Stimulated activated naive CD8-positive, alpha-beta T cell treated with anti-CD3 and anti-CD28 coated beads, Interleukin-15, amount 100 ng/mL, for 72 hours (primary cell): Measurements from ENCODE around the gene DNAJC5.
"Not testable (repeated sequence)": the region's sequence is repeated elsewhere in the genome, so short reads cannot be mapped to it uniquely, and the experiment has no call there.

ENCODE experiments used
- ATAC-seq: fragments of 150-1000 bp; cut with Tn5 transposase; 2 replicates; pipeline ENCODE4 v1.10.0; 2021; ENCODE audit warnings: mild to moderate bottlenecking, moderate library complexity
- DNase-seq, 2 donors: peaks; one replicate each; pipeline ENCODE4 v3.0.0; 2021 to 2022
- H3K27ac Mint-ChIP-seq, 2 donors: one replicate each; pipeline ENCODE4 v1.8.0; 2022; ENCODE audit warnings: mild to moderate bottlenecking in 2 of 2, mixed read lengths in 2 of 2, moderate library complexity in 2 of 2
- H3K27me3 Mint-ChIP-seq: one replicate; pipeline ENCODE4 v1.8.0; 2022; ENCODE audit warnings: mixed read lengths
- H3K4me1 Mint-ChIP-seq: one replicate; pipeline ENCODE4 v1.8.0; 2022; ENCODE audit warnings: mild to moderate bottlenecking, mixed read lengths
- H3K4me3 Mint-ChIP-seq, 2 donors: one replicate each; pipeline ENCODE4 v1.8.0; 2022; ENCODE audit warnings: mild to moderate bottlenecking in 2 of 2, mixed read lengths in 2 of 2, moderate library complexity in 1 of 2
- H3K9me3 Mint-ChIP-seq, 2 donors: one replicate each; pipeline ENCODE4 v1.8.0; 2022; ENCODE audit warnings: mixed read lengths in 2 of 2

Gene DNAJC5

GRCh38 chr20:63957004-63957689, 62.2 kb downstream of the DNAJC5 start:
- DNase-seq (peak; percentile 75 to 82), ATAC-seq (peak; percentile 65)
- peak overlapping the region; percentile 90 to 96 for H3K27ac Mint-ChIP-seq
- H3K4me3 Mint-ChIP-seq, result peak overlapping the region; percentile 78 to 90
- no peaks in the 10 kb centered on the region for H3K27me3 Mint-ChIP-seq
- no peaks in the 10 kb centered on the region for H3K9me3 Mint-ChIP-seq
- H3K4me1 Mint-ChIP-seq, result peaks cover 58% of the 10 kb centered on the region

GRCh38 chr20:63957690-63958441, 62.9 kb downstream of the DNAJC5 start:
- ATAC-seq (no peak), DNase-seq (peak; percentile 38 to 52)
- Mint-ChIP-seq H3K4me3 (peak overlapping the region; percentile 78 to 90), H3K9me3 (no peaks in the 10 kb centered on the region), H3K27me3 (no peaks in the 10 kb centered on the region), H3K4me1 (peaks cover 51% of the 10 kb centered on the region), H3K27ac (peak overlapping the region in 1 of 2 donors; percentile 85)

- DNase-seq, result no peak
- Mint-ChIP-seq H3K4me3 (peak overlapping the region in 1 of 2 donors; percentile 55), H3K4me1 (peaks cover 45% of the 10 kb centered on the region), H3K27me3 (no peaks in the 10 kb centered on the region), H3K9me3 (no peaks in the 10 kb centered on the region), H3K27ac (no peak overlapping the region)
- no peak for ATAC-seq
These were observed 63.5 kb downstream of the DNAJC5 start for GRCh38 chr20:63958471-63958870.

- ATAC-seq, result no peak
- Mint-ChIP-seq H3K4me1 (peaks cover 39% of the 10 kb centered on the region), H3K27me3 (no peaks in the 10 kb centered on the region), H3K27ac (peak overlapping the region in 1 of 2 donors; percentile 96), H3K9me3 (no peaks in the 10 kb centered on the region), H3K4me3 (peak overlapping the region in 1 of 2 donors; percentile 55)
- no peak for DNase-seq
These were observed 64.2 kb downstream of the DNAJC5 start for GRCh38 chr20:63958964-63959698.

GRCh38 chr20:63959699-63960075, 64.8 kb downstream of the DNAJC5 start:
- Mint-ChIP-seq H3K27me3 (no peaks in the 10 kb centered on the region), H3K9me3 (no peaks in the 10 kb centered on the region), H3K27ac (peak overlapping the region in 1 of 2 donors; percentile 27), H3K4me1 (peaks cover 33% of the 10 kb centered on the region), H3K4me3 (no peak overlapping the region)
- DNase-seq (no peak), ATAC-seq (no peak)

- peaks cover 25% of the 10 kb centered on the region for H3K4me1 Mint-ChIP-seq
- H3K9me3 Mint-ChIP-seq, H3K4me3 Mint-ChIP-seq, H3K27me3 Mint-ChIP-seq, ATAC-seq, H3K27ac Mint-ChIP-seq, DNase-seq: not testable (repeated sequence)
These were observed 66.0 kb downstream of the DNAJC5 start for GRCh38 chr20:63960654-63961621.

GRCh38 chr20:63961664-63962425, 66.9 kb downstream of the DNAJC5 start:
- Mint-ChIP-seq H3K27ac (no peak overlapping the region), H3K4me3 (no peak overlapping the region)

GRCh38 chr20:63962426-63963347, 67.8 kb downstream of the DNAJC5 start:
- ATAC-seq (peak; percentile 21), DNase-seq (no peak)
- H3K4me3 Mint-ChIP-seq, result no peak overlapping the region
- H3K27me3 Mint-ChIP-seq, result no peaks in the 10 kb centered on the region
- peaks cover 17% of the 10 kb centered on the region for H3K4me1 Mint-ChIP-seq
- no peak overlapping the region for H3K27ac Mint-ChIP-seq
- H3K9me3 Mint-ChIP-seq, result peaks cover 0 to 6% of the 10 kb centered on the region in 2 donors

More at GRCh38 chr20:63961664-63962425, 66.9 kb downstream of the DNAJC5 start:
- Mint-ChIP-seq H3K9me3 (peaks cover 0 to 6% of the 10 kb centered on the region in 2 donors), H3K4me1 (peaks cover 25% of the 10 kb centered on the region), H3K27me3 (no peaks in the 10 kb centered on the region)
- ATAC-seq (no peak), DNase-seq (no peak)

GRCh38 chr20:63963348-63963741, 68.4 kb downstream of the DNAJC5 start:
- Mint-ChIP-seq H3K4me3 (no peak overlapping the region), H3K9me3 (peaks cover 0 to 6% of the 10 kb centered on the region in 2 donors), H3K27me3 (no peaks in the 10 kb centered on the region), H3K27ac (no peak overlapping the region), H3K4me1 (peaks cover 14% of the 10 kb centered on the region)
- no peak for DNase-seq
- ATAC-seq, result peak; percentile 15

- Mint-ChIP-seq H3K27me3 (no peaks in the 10 kb centered on the region), H3K4me1 (peaks cover 14% of the 10 kb centered on the region), H3K4me3 (no peak overlapping the region), H3K9me3 (peaks cover 0 to 6% of the 10 kb centered on the region in 2 donors), H3K27ac (no peak overlapping the region)
- ATAC-seq (no peak), DNase-seq (no peak)
These were observed 68.9 kb downstream of the DNAJC5 start for GRCh38 chr20:63963784-63964301.

- Mint-ChIP-seq H3K4me3 (no peak overlapping the region), H3K9me3 (peaks cover 0 to 6% of the 10 kb centered on the region in 2 donors), H3K27me3 (no peaks in the 10 kb centered on the region), H3K27ac (no peak overlapping the region), H3K4me1 (peaks cover 11% of the 10 kb centered on the region)
- DNase-seq, result no peak
- no peak for ATAC-seq
These were observed 69.5 kb downstream of the DNAJC5 start for GRCh38 chr20:63964412-63964811.

- no peak for ATAC-seq
- H3K27me3 Mint-ChIP-seq, result peaks cover 12% of the 10 kb centered on the region
- H3K4me1 Mint-ChIP-seq, result peaks cover 17% of the 10 kb centered on the region
- DNase-seq, result no peak
- peak overlapping the region in 1 of 2 donors; percentile 91 for H3K27ac Mint-ChIP-seq
- H3K9me3 Mint-ChIP-seq, result peaks cover 0 to 6% of the 10 kb centered on the region in 2 donors
- no peak overlapping the region for H3K4me3 Mint-ChIP-seq
These were observed 71.4 kb downstream of the DNAJC5 start for GRCh38 chr20:63966172-63966943.
